Smooth muscle cell (in vitro differentiated cells): Measurements from ENCODE around the gene PAM16. TPM values are rescaled to one million over a fixed set of nuclear protein-coding genes. Genes with fewer than 3 reads are reported as not detected.

Experiments
- DNase-seq: peaks from one replicate; lab custom pipeline; 2025; ENCODE audit not compliant: unreplicated experiment; lab: John Stamatoyannopoulos, UW
- H2AFZ ChIP-seq: fragments of 200-600 bp; sonication (generic); 2 replicates; pipeline ENCODE4 v1.6.0; 2016; ENCODE audit warnings: antibody characterized with exemption, low read depth, mild to moderate bottlenecking
- H3F3A ChIP-seq: fragments of 200-600 bp; sonication (generic); 2 replicates; pipeline ENCODE4 v1.6.0; 2017; ENCODE audit warnings: antibody characterized with exemption, low read depth
- H3K27ac ChIP-seq: fragments of 200-600 bp; sonication (generic); 2 replicates; pipeline ENCODE4 v1.5.1; 2016; ENCODE audit warnings: low read depth, mild to moderate bottlenecking
- H3K27me3 ChIP-seq: fragments of 200-600 bp; sonication (generic); 2 replicates; pipeline ENCODE4 v1.6.1; 2016; ENCODE audit warnings: low read depth, mild to moderate bottlenecking
- H3K36me3 ChIP-seq: fragments of 200-600 bp; sonication (generic); 2 replicates; pipeline ENCODE4 v1.5.1; 2016; ENCODE audit warnings: low read depth
- H3K4me1 ChIP-seq: fragments of 200-600 bp; sonication (generic); 2 replicates; pipeline ENCODE4 v1.5.1; 2016; ENCODE audit warnings: low read depth
- H3K4me2 ChIP-seq: fragments of 200-600 bp; sonication (generic); 2 replicates; pipeline ENCODE4 v1.6.0; 2016; ENCODE audit warnings: mild to moderate bottlenecking
- H3K4me3 ChIP-seq: fragments of 200-600 bp; sonication (generic); 2 replicates; pipeline ENCODE4 v1.5.1; 2016; ENCODE audit warnings: mild to moderate bottlenecking
- H3K79me2 ChIP-seq: fragments of 200-600 bp; sonication (generic); 2 replicates; pipeline ENCODE4 v1.6.0; 2016; ENCODE audit warnings: low read depth, mild to moderate bottlenecking
- H3K9ac ChIP-seq: fragments of 200-600 bp; sonication (generic); 2 replicates; pipeline ENCODE4 v1.6.0; 2016; ENCODE audit warnings: low read depth
- H3K9me3 ChIP-seq: fragments of 200-600 bp; sonication (generic); replicated peaks from 2 replicates; pipeline ENCODE4 v1.5.1; 2016; ENCODE audit warnings: low read depth
- H4K20me1 ChIP-seq: fragments of 200-600 bp; sonication (generic); 2 replicates; pipeline ENCODE4 v1.6.0; 2016; ENCODE audit warnings: low read depth
- CTCF ChIP-seq: fragments of 200-600 bp; sonication (generic); IDR thresholded peaks from 2 replicates; pipeline ENCODE4 v1.5.1; 2017; ENCODE audit warnings: borderline replicate concordance, mild to moderate bottlenecking, antibody characterized with exemption; ENCODE audit not compliant: insufficient read depth, poor library complexity, severe bottlenecking
- WGBS: methylation state at CpG from one replicate; pipeline ENCODE4 v1.1.7; 2016; ENCODE audit warnings: low lambda C conversion rate; 5-methylcytosine and 5-hydroxymethylcytosine counted together
- polyA plus RNA-seq: library from polyadenylated mRNA; unstranded; fragments of >200 nt; fragmentation: Nextera tagmentation; extraction: Ambion mirVana; gene quantifications from 2 replicates; pipeline ENCODE4 v1.2.1, GENCODE V29; 2016
- total RNA-seq: library from RNA; depleted of rRNA; stranded (reverse); fragments of >200 nt; gene quantifications from 2 replicates; pipeline ENCODE4 v1.2.3, GENCODE V29; 2014

The PAM16 gene
- total and polyA plus RNA-seq, 2 experiments from 2014 or later, result 29.6 to 47.7 TPM

GRCh38 chr16:4323071-4323844 is 27.9 kb downstream of the PAM16 start:
- Histone ChIP-seq H3K9me3 (no peaks in the 10 kb centered on the region), H2AFZ (no peak overlapping the region), H3K27ac (peak overlapping the region; percentile 30), H3K4me1 (peaks cover 38% of the 10 kb centered on the region), H3K79me2 (peaks cover 98% of the 10 kb centered on the region), H4K20me1 (peaks cover 63% of the 10 kb centered on the region), H3K4me3 (no peak overlapping the region), H3K36me3 (no peaks in the 10 kb centered on the region), H3K27me3 (no peaks in the 10 kb centered on the region), H3F3A (peaks cover 6% of the 10 kb centered on the region), H3K4me2 (peak overlapping the region; percentile 58), H3K9ac (no peak overlapping the region)
- 87% methylated on average over 15 of the region's 21 CpGs for WGBS
- no peak for TF ChIP-seq CTCF
- DNase-seq, result no peak

- Histone ChIP-seq H3K27me3 (no peaks in the 10 kb centered on the region), H3K4me1 (peaks cover 46% of the 10 kb centered on the region), H4K20me1 (peaks cover 72% of the 10 kb centered on the region), H3K9ac (no peak overlapping the region), H3F3A (peaks cover 6% of the 10 kb centered on the region), H3K4me2 (no peak overlapping the region), H2AFZ (no peak overlapping the region), H3K4me3 (no peak overlapping the region), H3K79me2 (peaks cover 99% of the 10 kb centered on the region), H3K36me3 (no peaks in the 10 kb centered on the region), H3K27ac (no peak overlapping the region), H3K9me3 (no peaks in the 10 kb centered on the region)
- 95% methylated on average over 29 of the region's 30 CpGs for WGBS
- DNase-seq, result no peak
- TF ChIP-seq CTCF, result no peak
Observed at GRCh38 chr16:4322121-4323052, 28.7 kb downstream of the PAM16 start.

GRCh38 chr16:4321286-4322120 is 29.6 kb downstream of the PAM16 start:
- H3K4me1 ChIP-seq, result peaks cover 49% of the 10 kb centered on the region
- no peak overlapping the region for H3K4me2 ChIP-seq
- H2AFZ ChIP-seq, result no peak overlapping the region
- WGBS, result 95% methylated on average over 19 of the region's 19 CpGs
- TF ChIP-seq CTCF, result no peak
- no peak for DNase-seq
- no peak overlapping the region for H3K27ac ChIP-seq
- H3K27me3 ChIP-seq, result no peaks in the 10 kb centered on the region
- H3F3A ChIP-seq, result peaks cover 6% of the 10 kb centered on the region
- H4K20me1 ChIP-seq, result peaks cover 81% of the 10 kb centered on the region
- peaks cover 99% of the 10 kb centered on the region for H3K79me2 ChIP-seq
- no peak overlapping the region for H3K4me3 ChIP-seq
- H3K9me3 ChIP-seq, result no peaks in the 10 kb centered on the region
- H3K9ac ChIP-seq, result no peak overlapping the region
- no peaks in the 10 kb centered on the region for H3K36me3 ChIP-seq
